Fibroblast of villous mesenchyme (primary cell): Measurements from ENCODE around the gene HADH. TPM values are rescaled to one million over a fixed set of nuclear protein-coding genes. Genes with fewer than 3 reads are reported as not detected.
"Not testable (repeated sequence)": the region's sequence is repeated elsewhere in the genome, so short reads cannot be mapped to it uniquely, and the experiment has no call there.

ENCODE experiments used
- DNase-seq: peaks from one replicate; pipeline ENCODE4 v3.0.0-alpha.2; 2010; ENCODE audit warnings: low read depth
- H3K4me3 ChIP-seq: 2 replicates; pipeline ENCODE4 v1.5.1; 2011; ENCODE audit warnings: low read depth, mild to moderate bottlenecking, low read length
- CTCF ChIP-seq: IDR thresholded peaks from 2 replicates; pipeline ENCODE4 v1.5.1; 2012; ENCODE audit warnings: low read depth, mild to moderate bottlenecking, low read length; ENCODE audit not compliant: insufficient read depth
- total RNA-seq: library from RNA; depleted of rRNA; stranded (reverse); fragments of >200 nt; gene quantifications from 2 replicates; pipeline ENCODE4 v1.2.3, GENCODE V29; 2012

The HADH gene
- 9.3 and 11.2 TPM in 2 replicates for total RNA-seq

DNA sequence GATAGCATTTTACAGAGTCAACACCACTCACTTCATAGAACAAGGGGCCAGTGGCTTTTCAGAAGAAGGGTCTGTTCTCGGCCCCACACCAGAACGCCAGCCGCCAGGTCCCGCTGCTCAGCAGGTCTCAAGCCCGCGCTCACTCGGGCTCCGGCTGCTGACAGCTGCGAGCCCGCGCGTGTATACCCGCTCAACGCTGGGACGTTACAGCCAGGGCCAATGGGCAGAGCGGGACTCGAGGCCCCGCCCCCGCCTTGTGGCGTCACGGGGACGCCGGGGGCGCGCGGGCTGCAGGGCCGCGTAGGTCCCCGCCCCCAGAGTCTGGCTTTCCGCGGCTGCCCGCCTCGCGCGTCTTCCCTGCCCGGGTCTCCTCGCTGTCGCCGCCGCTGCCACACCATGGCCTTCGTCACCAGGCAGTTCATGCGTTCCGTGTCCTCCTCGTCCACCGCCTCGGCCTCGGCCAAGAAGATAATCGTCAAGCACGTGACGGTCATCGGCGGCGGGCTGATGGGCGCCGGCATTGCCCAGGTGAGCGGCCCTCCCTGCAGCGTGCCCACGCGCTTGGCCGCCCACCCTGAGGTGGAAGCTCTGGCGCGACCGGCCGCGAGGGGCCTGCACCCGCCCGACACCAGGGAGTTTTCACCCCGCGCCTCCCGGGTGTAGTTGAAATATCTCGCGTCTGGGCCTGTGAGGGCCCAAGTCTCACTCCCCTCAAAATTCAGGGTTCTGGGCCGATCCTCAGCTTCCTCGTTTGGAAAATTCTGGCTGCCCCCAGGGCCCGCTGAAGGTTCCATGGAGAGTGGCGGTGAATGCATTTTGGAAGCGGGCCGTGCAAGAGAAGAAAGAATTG is at the start of gene HADH:
TSS of gene HADH (plus strand) at position 353 of the 850 bp plus-strand sequence. CDS start at position 397, 44 bp downstream.
- peak within 1 kb of the TSS; percentile 83 for H3K4me3 ChIP-seq
- TF ChIP-seq CTCF, result no peak
- peak; percentile 89 for DNase-seq

GRCh38 chr4:107945809-107946208 is 43.9 kb upstream of the HADH start:
- TF ChIP-seq CTCF, result no peak
- DNase-seq, result no peak
- H3K4me3 ChIP-seq, result no peak overlapping the region

GRCh38 chr4:107950746-107951540 is 38.7 kb upstream of the HADH start:
- TF ChIP-seq CTCF, result no peak
- no peak for DNase-seq
- H3K4me3 ChIP-seq, result no peak overlapping the region

DNA sequence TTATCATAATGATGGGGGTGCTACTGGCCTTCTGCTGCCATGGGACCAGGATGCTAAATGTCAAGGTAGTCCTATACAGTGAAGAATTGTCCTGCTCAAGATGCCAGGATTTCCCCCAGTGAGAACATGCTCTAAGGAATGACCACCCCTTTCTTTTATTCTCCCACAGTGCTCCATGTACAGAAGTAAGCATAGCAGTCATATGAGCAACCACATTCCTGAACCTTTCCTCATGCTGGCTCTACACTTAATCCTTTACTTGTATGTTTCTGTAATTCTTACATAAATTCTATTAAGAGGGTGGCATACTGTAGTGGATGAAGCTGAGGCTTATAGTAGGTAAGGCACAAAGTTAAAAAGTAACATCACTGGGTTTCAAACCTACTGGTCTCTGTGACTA is 38.1 kb upstream of the HADH start:
- H3K4me3 ChIP-seq, result no peak overlapping the region
- peak; percentile 43 for DNase-seq
- no peak for TF ChIP-seq CTCF

- no peak for TF ChIP-seq CTCF
- DNase-seq, result no peak
- H3K4me3 ChIP-seq, result no peak overlapping the region
Observed at GRCh38 chr4:107956011-107956410, 33.7 kb upstream of the HADH start.

DNA sequence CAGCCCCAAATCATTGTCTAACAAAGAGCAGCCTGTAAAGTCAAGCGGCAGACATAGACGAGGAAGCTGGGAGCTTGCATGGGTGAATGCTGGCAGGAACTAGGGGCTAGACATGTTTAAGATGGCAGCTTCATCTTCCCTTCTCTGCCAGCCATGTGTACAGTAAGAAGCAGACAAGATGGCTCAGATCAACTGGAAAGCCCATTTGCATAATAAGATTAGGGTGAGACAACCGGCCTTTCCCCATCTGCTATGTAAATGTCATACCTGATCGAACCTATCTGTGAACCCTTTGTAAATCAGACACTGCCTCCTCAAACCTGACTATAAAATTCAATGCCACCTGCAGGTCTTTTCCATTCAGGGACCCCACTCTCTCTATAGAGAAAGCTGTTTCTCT is 22.8 kb upstream of the HADH start:
- no peak for TF ChIP-seq CTCF
- H3K4me3 ChIP-seq, result no peak overlapping the region
- DNase-seq, result no peak

GRCh38 chr4:107967519-107967918 is 22.2 kb upstream of the HADH start:
- DNase-seq, result not testable (repeated sequence)

DNA sequence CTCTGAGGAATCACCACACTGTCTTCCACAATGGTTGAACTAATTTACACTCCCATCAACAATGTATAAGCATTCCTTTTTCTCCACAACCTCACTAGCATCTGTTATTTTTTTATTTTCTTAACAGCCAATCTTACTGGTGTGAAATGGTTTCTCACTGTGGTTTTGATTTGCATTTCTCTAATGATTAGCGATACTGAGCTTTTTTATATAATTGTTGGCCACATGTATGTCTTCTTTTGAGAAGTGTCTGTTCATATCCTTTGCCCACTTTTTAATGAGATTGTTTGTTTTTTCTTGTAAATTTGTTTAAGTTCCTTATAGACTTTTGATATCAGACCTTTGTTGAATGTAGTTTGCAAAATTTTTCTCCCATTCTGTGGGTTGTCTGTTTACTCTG is 21.8 kb upstream of the HADH start:
- DNase-seq, H3K4me3 ChIP-seq: not testable (repeated sequence)

More at GRCh38 chr4:107967519-107967918, 22.2 kb upstream of the HADH start:
- not testable (repeated sequence) for H3K4me3 ChIP-seq
